Stimulated activated CD8-positive, alpha-beta memory T cell treated with anti-CD3 and anti-CD28 coated beads, Interleukin-15, amount 100 ng/mL, for 1 hour (primary cell): ENCODE measurements around the gene EAPP.
"Not testable (repeated sequence)": the region's sequence is repeated elsewhere in the genome, so short reads cannot be mapped to it uniquely, and the experiment has no call there.

ENCODE experiments used
- DNase-seq: peaks from one replicate; pipeline ENCODE4 v3.0.0-alpha.2; 2020; ENCODE audit warnings: low read depth

EAPP gene

GRCh38 chr14:34539407-34540180, at the start of gene EAPP:
TSS of gene EAPP (minus strand) at chr14:34539701. CDS start at chr14:34539628, 73 bp downstream.
- DNase-seq: peak; percentile 85

DNA sequence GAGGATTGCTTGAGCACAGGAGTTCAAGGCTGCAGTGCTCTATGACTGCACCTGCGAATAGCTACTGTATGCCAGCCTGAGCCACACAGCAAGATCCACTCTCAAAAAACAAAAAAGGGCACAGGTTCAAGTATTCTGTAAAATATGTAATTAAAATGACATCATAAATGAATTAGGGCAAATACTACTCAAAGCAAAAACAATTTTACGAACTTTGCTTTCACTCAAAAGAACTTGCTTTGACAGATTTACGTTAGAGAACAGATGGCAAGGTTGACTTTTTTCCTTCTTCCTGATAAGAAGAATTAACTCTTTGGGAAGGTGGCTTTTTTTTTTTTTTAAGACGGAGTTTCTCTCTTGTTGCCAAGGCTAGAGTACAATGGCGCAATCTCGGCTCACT, 44.0 kb upstream of the EAPP start:
- no peak for DNase-seq

DNA sequence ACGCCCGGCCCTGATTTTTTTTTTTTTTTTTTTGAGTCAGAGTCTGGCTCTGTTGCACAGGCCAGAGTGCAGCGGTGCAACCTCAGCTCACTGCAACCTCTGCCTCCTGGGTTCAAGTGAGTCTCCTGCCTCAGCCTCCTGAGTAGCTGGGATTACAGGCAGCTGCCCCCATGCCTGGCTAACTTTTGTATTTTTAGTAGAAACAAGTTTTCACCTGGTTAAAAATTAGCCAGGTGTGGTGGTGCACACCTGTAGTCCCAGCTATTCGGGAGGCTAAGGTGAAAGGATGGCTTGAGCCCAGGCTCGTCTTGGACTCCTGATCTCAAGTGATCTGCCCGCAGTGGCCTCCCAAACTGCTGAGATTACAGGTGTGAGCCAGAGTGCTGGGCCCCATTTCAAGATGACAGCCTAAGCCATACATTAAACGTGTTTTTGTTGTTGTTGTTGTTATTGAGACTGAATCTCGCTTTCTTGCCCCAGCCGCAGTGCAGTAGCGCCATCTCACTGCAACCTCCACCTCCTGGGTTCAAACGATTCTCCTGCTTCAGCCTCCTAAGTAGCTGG, 42.7 kb upstream of the EAPP start:
- DNase-seq: no peak

DNA sequence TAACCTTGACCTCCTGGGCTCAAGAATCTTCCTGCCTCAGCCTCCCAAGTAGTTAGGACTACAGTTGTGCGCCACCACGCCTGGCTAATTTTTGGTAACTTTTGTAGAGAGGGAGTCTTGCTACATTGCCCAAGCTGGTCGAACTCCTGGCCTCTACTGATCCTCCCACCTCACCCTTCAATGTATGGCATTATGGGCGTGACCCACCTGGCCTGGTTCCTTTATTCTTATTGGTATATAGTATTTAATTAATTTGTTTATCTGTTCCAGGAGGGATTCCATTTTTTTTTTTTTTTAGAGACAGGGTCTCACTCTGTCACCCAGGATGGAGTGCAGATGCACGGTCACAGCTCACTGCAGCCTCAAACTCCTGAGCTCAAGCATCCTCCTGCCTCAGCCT, 40.9 kb upstream of the EAPP start:
- no peak for DNase-seq

- DNase-seq: no peak
These were observed 32.3 kb upstream of the EAPP start for GRCh38 chr14:34571771-34572170.

GRCh38 chr14:34569750-34570149, 30.2 kb upstream of the EAPP start:
- no peak for DNase-seq

DNA sequence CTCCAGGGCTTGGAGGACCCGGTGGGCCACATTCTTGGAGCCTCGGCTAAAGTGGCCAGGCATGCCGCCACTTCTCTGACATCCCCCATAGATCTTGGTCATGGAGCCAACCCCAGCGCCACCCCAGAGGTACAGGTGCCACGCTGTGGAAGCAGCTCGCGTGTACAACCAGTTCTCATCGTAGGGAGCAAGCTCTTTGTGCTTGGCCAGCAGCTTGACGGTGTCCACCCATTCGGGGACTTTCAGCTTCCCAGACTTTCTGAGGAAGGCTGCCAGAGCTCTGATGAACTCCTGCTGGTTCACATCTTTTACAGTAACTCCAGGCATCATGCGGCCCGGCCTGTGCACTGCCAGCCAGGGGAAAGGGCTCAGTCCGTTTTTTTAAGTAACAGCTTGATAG, 29.3 kb upstream of the EAPP start:
- no peak for DNase-seq

- no peak for DNase-seq
These were observed 23.3 kb upstream of the EAPP start for GRCh38 chr14:34562776-34563150.

DNA sequence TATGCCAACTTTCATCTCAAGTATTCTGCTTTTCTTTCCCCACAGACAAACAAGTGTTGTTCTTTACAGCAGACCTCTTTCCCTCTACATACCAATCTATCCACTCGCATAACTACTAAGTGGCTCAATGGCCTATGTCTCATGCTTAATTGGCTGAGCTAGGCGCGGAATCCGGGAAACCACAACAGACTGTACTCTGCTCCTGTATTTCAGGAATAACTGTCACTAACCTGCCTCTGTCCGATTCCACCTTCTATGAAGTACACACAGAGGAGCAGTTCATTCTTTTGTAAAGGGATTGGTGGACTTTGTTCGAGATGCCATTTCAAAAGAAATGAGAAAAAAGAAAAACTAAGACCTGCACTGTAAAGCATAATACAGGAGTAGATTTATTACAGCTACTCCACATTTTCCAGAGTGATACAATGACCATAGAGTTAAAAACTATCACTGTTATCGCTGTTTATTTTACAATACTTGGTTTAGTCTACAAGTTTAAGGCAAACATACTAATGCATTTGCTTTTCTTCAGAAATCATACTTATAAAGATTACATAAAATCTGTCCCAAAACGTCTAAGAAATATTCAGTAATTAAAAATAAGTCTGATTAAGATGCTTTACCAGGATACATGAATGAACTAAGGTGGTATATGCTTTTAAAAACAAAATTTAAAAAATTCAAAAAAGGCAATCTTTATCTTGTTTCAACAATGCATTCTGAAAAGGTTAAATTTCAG, 22.7 kb upstream of the EAPP start:
- DNase-seq: not testable (repeated sequence)

- DNase-seq: not testable (repeated sequence)
These were observed 17.0 kb upstream of the EAPP start for GRCh38 chr14:34556498-34556829.

DNA sequence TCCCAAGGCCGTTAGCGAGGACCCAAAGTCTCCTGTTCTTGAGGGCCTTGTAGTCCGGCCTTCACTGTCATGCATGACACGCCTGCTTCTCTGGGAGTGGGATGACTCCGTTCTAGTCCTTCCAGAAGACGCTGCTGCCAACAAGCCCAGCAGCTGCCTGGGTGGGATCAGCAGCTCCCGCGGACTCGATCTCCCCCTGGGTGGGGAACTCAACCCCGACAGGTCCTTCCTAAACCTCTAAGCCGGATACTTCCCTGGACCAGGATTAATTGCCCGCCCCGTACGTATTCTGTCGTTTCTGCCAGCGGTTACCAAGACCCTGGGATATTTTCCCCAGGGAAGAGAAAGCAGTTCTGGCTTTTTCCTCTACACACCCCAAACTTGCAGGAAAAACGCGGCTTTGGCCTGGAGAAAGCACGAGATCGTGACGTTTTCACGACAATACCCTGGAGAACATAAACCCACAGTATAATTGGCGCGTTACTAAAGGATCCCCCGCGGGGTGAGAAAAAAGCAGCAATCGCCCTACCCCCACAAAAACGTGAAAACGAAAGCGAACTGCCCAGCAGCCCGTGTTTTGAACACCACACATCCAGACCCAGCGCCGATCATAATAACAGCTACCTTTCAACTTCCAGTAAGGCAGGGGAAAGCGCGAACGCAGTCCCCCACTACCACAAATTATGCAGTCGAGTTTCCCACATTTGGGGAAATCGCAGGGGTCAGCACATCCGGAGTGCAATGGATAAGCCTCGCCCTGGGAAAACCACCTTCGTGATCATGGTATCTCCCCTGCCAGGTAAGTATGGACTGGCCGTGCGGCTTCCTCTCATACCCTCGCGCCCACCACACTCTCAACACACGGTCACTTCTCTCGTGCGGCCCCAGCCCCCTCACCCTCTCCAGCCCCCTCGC, 16.3 kb upstream of the EAPP start:
- not testable (repeated sequence) for DNase-seq

- no peak for DNase-seq
These were observed 15.2 kb upstream of the EAPP start for GRCh38 chr14:34554540-34555250.

GRCh38 chr14:34549276-34549966, 9.9 kb upstream of the EAPP start:
- DNase-seq: not testable (repeated sequence)

DNA sequence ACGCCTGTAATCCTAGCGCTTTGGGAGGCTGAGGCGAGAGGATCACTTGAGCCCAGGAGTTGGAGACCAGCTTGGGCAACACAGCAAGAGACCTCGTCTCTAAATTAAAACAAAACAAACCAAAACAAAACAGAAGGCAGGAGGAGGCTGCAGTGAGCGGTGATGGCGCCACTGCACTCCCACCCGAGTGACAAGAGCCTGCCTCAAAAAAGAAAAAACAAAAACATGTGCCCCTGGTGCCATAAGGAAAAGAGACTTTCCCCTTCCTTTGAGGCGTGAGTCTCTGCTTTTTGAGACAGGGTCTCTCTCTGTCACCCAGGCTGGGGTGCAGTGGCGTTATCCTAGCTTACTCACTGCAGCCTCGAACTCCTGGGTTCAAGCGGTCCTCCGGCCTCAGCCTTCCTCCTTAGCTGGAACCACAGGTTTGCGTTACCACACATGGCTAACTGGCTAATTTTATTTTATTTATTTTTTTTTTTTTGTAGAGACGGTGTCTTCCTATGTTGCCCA, 9.0 kb upstream of the EAPP start:
- no peak for DNase-seq

DNA sequence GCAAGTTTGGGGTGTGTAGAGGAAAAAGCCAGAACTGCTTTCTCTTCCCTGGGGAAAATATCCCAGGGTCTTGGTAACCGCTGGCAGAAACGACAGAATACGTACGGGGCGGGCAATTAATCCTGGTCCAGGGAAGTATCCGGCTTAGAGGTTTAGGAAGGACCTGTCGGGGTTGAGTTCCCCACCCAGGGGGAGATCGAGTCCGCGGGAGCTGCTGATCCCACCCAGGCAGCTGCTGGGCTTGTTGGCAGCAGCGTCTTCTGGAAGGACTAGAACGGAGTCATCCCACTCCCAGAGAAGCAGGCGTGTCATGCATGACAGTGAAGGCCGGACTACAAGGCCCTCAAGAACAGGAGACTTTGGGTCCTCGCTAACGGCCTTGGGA, 7.6 kb upstream of the EAPP start:
- not testable (repeated sequence) for DNase-seq

- not testable (repeated sequence) for DNase-seq
These were observed 7.0 kb upstream of the EAPP start for GRCh38 chr14:34546272-34547135.

DNA sequence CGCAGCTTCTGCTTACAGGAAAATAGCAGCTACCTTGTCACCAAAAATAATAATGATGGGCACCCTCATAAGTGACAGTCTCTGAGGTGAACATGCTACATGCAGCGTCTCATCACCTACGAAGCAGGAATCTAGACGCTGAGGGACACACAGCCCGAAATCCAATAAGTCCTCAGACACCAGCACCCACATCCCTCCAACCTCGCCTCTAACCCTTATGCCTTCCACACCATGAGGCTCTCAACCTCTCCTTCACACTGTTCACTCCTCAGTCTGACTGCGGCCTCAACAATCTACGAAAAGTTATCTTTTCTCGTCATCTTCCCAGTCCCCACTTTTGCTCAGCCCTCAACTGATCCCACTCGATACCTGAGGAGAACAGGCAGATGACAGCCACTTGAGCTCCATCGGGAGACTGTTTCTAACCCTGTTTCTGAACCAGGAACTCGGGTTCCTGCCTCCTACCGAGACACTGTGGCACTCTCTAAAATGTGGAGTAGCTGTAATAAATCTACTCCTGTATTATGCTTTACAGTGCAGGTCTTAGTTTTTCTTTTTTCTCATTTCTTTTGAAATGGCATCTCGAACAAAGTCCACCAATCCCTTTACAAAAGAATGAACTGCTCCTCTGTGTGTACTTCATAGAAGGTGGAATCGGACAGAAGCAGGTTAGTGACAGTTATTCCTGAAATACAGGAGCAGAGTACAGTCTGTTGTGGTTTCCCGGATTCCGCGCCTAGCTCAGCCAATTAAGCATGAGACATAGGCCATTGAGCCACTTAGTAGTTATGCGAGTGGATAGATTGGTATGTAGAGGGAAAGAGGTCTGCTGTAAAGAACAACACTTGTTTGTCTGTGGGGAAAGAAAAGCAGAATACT, 919 bp upstream of the EAPP start:
- not testable (repeated sequence) for DNase-seq

- DNase-seq: no peak
These were observed 562 bp downstream of the EAPP start for GRCh38 chr14:34538871-34539406.
